ENCODE measurements around the gene ATP5PO.
A peak's percentile ranks its signal among the peaks of the same experiment; 100 is the strongest.
"Not testable (repeated sequence)": the region's sequence is repeated elsewhere in the genome, so short reads cannot be mapped to it uniquely, and the experiment has no call there.

The ATP5PO gene

GRCh38 chr21:33940164-33940880, 24.7 kb upstream of the ATP5PO start:
- no peak for DNase-seq (ENCODE audit: low read depth in 2 of 2)

- no peak for DNase-seq (ENCODE audit: low read depth in 2 of 2)
Observed at GRCh38 chr21:33939226-33939625, 23.6 kb upstream of the ATP5PO start.

GRCh38 chr21:33938381-33938780, 22.8 kb upstream of the ATP5PO start:
- DNase-seq (ENCODE audit: low read depth in 2 of 2), result no peak

GRCh38 chr21:33937931-33938339, 22.3 kb upstream of the ATP5PO start:
- DNase-seq (ENCODE audit: low read depth in 2 of 2), result no peak

GRCh38 chr21:33937146-33937545, 21.5 kb upstream of the ATP5PO start:
- no peak for DNase-seq (ENCODE audit: low read depth in 2 of 2)

GRCh38 chr21:33936301-33937038, 20.9 kb upstream of the ATP5PO start:
- DNase-seq (ENCODE audit: low read depth in 2 of 2), result no peak

GRCh38 chr21:33932731-33933130, 17.1 kb upstream of the ATP5PO start:
- no peak for DNase-seq (ENCODE audit: low read depth in 2 of 2)

- no peak for DNase-seq (ENCODE audit: low read depth in 2 of 2)
Observed at GRCh38 chr21:33931799-33932390, 16.3 kb upstream of the ATP5PO start.

- DNase-seq (ENCODE audit: low read depth in 2 of 2), result peak in 1 of 2 donors; percentile 54
Observed at GRCh38 chr21:33931052-33931798, 15.6 kb upstream of the ATP5PO start.

- not testable (repeated sequence) for DNase-seq (ENCODE audit: low read depth in 2 of 2)
Observed at GRCh38 chr21:33926248-33926647, 10.6 kb upstream of the ATP5PO start.

- no peak for DNase-seq (ENCODE audit: low read depth in 2 of 2)
Observed at GRCh38 chr21:33924766-33925100, 9.1 kb upstream of the ATP5PO start.

- peak; percentile 62 to 72 for DNase-seq (ENCODE audit: low read depth in 2 of 2)
Observed at GRCh38 chr21:33924079-33924765, 8.6 kb upstream of the ATP5PO start.

GRCh38 chr21:33917421-33917820, 1.8 kb upstream of the ATP5PO start:
- DNase-seq (ENCODE audit: low read depth in 2 of 2), result no peak

GRCh38 chr21:33916200-33916567, 580 bp upstream of the ATP5PO start:
- DNase-seq (ENCODE audit: low read depth in 2 of 2), result no peak

GRCh38 chr21:33914188-33914587, 1.4 kb downstream of the ATP5PO start:
- DNase-seq (ENCODE audit: low read depth in 2 of 2), result no peak

GRCh38 chr21:33909756-33910155, 5.8 kb downstream of the ATP5PO start:
- no peak for DNase-seq (ENCODE audit: low read depth in 2 of 2)

GRCh38 chr21:33908760-33909159, 6.8 kb downstream of the ATP5PO start:
- DNase-seq (ENCODE audit: low read depth in 2 of 2), result peak in 1 of 2 donors; percentile 47

GRCh38 chr21:33904041-33904440, 11.6 kb downstream of the ATP5PO start:
- no peak for DNase-seq (ENCODE audit: low read depth in 2 of 2)

- DNase-seq (ENCODE audit: low read depth in 2 of 2), result no peak
Observed at GRCh38 chr21:33902349-33902748, 13.3 kb downstream of the ATP5PO start.

GRCh38 chr21:33901412-33902288, 14.0 kb downstream of the ATP5PO start:
- DNase-seq (ENCODE audit: low read depth in 2 of 2), result no peak

- no peak for DNase-seq (ENCODE audit: low read depth in 2 of 2)
Observed at GRCh38 chr21:33899199-33899598, 16.4 kb downstream of the ATP5PO start.

Measured in stimulated activated CD8-positive, alpha-beta memory T cell treated with anti-CD3 and anti-CD28 coated beads, Interleukin-15, amount 100 ng/mL, for 48 hours (primary cell).